HG02678 (cell line): ENCODE measurements around the gene CUTC.
A peak's percentile ranks its signal among the peaks of the same experiment; 100 is the strongest.
"Not testable (repeated sequence)": the region's sequence is repeated elsewhere in the genome, so short reads cannot be mapped to it uniquely, and the experiment has no call there.

Experiments used
- ATAC-seq: cut with Tn5 transposase; IDR thresholded peaks from one replicate; pipeline ENCODE4 v1.9.1; 2021; ENCODE audit warnings: mild to moderate bottlenecking, moderate library complexity; ENCODE audit not compliant: unreplicated experiment

The CUTC gene, protein sequence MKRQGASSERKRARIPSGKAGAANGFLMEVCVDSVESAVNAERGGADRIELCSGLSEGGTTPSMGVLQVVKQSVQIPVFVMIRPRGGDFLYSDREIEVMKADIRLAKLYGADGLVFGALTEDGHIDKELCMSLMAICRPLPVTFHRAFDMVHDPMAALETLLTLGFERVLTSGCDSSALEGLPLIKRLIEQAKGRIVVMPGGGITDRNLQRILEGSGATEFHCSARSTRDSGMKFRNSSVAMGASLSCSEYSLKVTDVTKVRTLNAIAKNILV

DNA sequence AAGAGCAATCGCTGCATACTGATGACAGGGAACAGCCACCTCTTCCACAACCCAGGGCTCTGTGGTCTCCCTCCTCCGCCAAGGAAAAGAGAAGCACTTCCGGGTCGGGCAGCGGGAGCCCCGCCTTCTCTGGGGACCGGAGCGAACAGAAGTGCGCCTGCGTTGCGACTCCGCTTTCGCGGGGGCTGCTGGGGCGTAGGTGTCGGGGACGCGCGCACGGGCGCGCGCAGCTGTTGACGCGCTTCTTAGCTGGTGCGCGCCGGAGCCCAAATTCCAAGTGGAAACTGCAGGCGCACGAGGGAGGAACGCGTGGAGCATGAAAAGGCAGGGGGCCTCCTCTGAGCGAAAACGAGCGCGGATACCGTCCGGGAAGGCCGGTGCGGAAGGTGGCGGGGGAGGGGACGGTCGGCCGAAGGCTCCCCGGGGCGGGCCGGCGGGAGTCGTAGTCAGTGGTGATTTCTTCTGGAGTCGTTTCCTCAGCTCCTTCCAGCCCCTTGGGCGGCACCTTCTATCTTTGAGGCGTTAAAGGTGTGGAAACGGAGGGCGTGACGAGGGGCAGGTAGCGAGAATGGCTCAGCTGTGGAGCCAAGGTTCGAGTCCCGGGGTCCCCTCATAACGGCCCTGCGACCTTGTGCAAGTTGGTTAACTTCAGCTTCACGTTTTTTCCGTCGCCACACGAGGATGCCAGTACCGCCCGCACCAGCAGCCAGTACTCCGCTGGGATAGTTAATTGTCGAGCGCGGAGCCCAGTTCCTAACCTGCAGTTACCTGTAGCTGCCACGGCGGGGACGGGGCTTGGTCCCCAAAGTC lies at the start of gene CUTC, which contains the start of gene COX15:
CUTC (plus strand) TSS at position 202 of the 810 bp plus-strand sequence; CDS start at position 317, 115 bp downstream.
COX15 (minus strand) TSS at position 95 of the 810 bp plus-strand sequence; CDS start at position 17, 78 bp downstream.
- peak; percentile 90 for ATAC-seq

DNA sequence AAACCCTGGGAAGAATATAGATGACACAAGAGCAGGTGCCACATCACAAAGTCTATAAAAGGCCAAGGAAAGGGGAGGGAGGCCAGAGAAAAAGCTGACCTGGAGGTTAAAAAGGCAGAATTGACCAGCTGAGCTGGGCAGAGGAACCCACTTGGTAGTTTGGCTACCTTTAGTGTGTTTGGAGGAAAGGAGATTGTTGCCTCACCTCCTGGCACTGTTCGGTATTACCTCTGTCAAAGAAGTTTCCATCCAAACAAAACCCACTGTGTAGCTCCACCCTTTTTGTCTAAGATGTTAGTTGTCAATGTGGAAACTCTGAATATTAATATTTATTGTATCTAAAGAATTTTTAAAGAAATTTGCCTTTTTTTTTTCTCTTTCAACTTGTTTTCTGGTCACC lies 49.3 kb upstream of the CUTC start:
- no peak for ATAC-seq

DNA sequence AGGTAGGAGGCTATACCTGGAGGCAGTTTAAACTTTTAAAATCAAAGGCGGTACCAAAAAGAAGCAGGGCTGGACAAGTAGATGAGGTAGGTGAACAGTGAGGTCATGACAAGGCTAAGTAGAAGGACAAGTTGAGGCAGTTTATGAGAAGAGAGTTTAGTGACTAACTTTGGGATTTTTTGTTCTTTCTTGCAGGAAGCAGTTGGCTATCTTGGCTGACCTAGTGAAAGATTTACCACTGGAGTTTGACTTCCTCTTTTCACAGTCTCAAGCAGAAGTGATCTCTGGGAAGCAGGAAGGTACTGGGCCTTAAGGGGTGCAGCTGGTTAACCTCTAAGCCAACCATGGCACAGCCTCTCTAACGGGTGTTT lies 46.5 kb upstream of the CUTC start:
- ATAC-seq = peak; percentile 91

DNA sequence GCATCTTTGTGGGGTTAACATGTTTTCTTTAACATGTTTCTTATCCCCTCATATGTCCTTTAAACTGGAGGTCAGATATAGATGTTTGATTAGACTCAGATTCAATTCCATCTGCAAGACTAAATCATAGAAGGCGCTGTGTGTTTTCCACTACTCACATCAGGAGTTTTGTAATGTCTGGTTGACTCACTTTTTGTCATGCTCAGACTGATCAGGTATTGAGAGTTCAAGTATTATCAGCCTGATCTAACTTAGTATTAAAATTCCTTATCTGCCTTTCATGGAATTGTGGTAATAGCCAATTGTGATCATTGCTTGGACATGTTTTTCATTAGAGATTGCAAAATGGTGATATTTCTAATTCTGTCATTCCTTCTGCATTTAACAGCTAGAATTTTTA lies 42.6 kb upstream of the CUTC start:
- ATAC-seq = no peak

DNA sequence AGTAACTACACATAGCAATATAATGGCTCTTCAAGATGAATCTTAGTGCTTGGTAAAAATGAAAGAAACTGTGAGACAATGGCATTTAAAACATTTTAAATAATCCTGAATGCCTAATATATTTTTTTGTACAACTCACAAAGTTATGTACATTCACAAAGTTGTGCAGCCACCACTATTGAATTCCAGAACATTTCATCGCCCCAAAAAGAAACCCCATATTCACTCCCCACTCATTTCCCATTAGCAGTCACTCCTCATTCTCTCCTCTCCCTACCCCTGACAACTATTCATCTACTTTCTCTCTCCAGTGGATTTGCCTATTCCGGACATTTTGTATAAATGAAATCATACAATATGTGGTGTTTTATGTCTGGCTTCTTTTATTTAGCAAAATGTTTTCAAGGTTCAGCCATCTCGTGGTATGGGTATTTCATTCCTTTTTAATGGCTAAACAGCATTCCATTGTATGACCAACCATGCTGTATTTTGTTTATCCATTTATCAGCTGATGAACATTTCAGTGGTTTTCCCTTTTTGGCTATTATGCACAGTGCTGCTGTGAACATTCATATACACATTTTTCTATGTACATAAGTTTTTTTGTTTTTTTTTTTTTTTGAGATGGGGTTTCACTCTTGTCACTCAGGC lies 38.0 kb upstream of the CUTC start:
- ATAC-seq = no peak

DNA sequence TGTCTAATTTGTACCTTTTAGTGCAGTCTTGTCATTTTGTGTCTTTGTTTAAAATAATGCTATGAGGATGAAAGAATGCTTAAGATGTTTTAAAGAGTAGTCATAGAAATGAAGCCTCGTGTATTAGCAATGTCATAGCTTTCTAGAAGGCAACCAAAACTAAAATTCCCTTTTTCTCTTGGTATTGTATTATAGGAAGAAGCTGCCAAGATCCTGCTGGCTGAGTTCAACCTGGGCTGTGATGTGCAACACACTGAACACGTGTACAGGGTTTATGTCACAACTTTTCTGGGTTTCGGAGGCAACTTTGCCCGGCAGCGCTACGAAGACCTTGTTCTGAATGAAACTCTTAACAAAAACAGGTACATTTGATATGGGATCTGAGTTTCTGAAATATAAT lies 36.3 kb upstream of the CUTC start:
- ATAC-seq = no peak

DNA sequence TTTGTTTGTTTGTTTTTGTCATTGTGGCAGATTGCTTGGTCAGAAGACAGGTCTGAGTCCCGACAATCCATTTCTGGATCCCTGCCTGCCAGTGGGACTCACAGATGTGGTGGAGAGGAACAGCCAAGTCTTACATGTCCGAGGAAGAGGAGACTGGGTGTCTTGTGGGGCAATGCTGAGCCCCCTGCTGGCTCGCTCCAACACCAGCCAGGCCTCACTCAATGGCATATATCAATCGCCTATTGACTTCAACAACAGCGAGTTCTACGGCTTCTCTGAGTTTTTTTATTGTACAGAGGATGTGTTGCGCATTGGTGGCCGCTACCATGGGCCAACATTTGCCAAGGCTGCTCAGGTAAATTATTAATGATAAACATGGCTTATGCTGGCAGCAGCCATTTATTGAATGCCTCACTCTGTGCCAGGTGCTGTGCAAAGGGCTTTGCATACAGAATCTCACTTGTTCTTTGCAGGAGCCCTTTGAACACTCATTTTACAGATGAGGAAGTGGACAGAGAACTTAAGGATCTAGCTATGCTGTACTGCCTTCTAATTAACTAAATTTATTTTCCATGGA lies 33.4 kb upstream of the CUTC start:
- ATAC-seq = no peak

DNA sequence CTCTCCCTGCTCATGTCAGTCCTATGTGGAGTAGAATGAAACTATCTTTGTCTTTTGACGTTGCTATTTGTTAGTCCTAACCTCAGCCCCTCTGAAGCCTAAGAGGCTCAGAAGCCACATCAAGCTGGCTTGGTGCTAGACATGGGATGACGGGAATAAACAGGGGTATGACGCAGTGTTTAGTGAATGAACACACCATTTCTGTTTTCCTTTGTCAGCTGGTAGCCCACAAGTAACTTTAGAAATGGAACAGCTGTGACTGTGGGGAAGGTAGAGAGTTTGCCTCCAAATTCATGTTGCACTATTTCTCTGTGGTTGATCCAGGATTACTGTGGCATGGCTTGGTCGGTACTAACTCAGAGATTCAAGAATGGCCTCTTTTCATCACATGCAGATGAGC lies 31.4 kb upstream of the CUTC start:
- ATAC-seq = no peak

DNA sequence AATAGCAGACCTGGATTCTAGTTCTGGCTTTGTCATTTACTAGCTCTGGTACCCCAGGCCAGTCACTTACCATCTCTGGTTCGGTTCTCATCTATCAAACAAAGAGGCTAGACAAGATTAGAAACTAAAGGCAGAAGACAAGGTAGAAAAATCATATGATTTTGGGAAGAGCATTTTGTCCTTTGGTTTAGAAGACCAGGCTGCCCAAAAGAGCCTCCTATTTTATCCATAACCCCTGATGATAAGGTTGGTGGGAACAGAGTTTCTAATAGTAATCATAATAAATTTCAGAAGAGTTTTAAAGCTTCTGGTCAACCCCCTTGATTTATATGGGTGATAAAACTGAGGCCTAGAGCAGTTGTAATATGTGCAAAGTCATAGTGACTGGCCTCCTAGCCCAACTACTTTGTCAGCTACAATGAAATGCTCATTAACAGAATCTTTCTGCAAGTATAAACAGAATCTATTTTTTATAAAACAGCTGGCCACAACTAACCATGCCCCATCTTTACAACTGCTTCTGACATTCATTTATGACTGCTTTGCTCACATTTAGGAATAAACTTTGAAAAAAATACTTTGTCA lies 23.5 kb upstream of the CUTC start:
- no peak for ATAC-seq

DNA sequence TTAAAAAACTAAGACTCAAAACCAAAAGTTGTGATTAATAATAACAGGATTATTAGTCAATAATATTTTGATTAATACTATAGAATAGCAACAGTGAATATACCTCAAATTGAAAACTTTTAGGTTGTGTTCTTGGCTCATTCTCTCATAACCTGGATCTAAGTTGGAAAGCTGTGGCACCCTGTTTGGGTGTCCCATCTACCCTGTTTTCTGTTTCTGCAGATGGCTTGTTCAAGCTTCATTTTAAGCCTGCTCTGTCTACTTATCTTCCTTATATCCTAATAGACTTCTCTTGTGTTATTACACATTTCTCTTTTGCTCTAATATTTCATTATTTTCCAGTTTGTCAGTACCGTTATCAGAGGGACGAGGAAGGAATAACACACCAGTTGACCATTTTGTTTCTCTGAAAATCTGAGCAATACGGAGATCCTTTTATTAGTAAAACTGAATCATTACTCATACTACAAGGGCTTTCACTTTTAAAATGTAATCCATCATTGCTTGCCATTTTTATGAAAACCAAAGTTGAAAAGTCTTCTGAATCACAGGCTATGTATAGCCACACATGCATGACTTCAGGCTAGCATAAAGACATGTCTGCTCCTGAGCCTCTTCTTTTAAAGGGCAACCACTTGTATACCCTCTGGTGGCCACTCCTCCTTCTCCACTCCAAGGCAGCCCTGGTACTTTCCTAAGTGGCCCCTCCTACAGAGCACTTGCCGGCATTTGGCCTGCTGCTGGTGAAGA lies 22.4 kb upstream of the CUTC start:
- no peak for ATAC-seq

DNA sequence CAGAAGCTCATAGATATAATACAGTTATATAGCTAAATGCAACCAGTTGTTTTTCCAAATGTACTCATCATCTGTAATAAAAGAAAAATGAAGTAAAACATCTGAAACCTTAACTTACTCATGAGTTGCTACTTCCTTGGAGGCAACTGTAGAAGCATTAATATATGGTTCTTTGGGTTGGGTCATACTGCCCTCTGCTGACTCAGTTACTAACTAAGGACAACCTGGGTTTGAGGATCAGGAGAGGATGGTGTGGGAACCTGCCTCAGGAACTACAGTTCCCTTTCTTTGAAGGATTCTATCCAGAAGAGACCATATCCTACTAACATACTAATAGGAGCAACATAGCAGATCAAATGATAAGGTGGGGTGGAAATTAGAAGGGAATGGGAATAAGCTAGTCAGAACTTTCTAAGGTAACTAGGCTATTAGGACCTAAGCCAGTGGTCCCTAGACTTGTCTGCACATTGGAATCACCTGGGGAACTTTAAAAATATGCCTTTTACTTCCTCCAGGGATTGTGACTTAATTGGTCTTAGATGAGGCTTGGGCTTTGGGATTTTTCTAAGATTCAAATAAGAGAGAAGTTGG lies 20.8 kb upstream of the CUTC start:
- ATAC-seq = peak; percentile 56

DNA sequence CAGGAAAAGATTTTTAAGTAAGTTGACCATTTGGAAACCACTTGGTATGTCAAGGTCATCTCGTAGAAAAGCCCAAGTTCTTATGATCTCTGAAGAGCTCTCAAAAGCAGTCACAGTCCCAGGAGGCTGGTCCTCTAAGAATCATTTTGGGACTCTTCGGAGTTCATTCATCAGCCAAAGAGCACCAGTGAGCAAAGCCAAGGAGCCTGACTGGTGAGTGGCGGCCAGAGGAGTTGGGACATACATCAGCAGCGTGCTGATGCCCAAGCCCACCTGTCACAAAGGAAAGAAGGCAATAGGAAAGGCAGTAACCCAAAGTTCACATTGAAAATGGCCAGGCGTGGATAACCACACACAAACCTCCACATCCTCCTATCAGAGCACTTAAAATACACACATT lies 17.6 kb upstream of the CUTC start:
- no peak for ATAC-seq

DNA sequence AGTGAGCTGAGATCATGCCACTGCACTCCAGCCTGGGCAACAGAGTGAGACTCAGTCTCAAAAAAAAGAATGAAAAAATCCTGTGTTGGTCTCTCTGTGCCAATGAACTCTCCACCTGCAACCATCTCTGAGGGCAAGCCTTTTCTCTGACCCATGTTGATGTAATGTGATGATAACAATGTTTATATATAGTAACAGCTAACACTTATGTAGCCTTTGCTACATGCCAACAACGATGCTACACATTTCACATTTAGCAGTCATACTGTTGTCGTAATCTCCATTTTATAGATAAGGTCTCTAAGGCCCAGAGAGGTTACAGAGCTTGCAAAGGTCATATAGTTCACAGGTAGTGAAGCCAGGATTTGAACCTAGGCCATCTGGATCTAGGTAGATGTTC lies 11.6 kb upstream of the CUTC start:
- no peak for ATAC-seq

DNA sequence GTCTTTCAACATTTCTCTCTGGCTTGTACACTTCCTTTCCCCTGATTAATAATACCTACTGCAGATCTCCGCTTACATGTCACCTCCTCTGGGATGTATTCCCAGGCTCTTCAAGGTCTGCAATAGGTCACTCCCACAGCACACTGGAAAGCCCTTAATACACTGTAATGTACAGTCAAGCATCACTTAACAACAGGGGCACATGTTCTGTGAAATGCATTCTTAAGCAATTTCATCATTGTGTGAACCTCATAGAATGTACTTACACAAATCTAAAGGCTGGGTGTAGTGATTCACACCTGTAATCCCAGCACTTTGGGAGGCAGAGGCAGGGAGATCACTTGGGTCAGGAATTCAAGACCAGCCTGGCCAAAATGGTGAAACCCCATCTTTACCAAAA lies 2.0 kb upstream of the CUTC start:
- ATAC-seq = no peak

DNA sequence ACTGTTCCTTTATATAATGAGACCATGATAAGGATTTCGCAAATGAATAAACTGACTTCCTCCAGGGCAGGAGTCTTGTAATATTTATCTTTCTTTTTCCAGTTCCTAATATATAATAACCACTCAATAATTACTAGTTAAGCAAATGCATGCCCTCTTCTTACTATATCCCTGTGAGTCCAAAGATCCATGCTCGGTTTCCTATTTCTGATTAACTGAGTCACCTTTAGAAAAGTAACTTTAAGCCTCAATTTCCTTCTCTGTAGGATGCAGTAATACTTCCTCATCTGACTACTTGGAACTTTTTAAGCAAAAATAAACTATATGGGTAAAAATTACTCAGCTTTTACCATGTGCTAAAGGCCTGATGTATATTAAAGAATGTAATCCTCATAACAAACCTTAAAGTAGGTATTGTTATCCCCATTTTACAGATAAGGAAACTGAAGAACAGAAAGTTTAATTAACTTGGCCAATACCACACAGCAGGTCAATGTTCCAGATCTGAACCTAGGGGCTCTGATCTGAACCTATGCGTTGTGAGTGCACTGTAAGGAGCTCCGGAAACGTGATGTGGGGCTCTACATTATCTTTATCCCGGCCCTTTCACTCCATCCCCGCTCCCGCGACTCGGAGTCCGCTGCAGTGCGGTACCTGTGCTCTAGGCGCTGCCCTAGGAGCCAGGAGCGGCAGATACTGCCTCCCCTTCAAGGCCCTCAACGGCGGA lies 565 bp upstream of the CUTC start:
- ATAC-seq = peak; percentile 37

DNA sequence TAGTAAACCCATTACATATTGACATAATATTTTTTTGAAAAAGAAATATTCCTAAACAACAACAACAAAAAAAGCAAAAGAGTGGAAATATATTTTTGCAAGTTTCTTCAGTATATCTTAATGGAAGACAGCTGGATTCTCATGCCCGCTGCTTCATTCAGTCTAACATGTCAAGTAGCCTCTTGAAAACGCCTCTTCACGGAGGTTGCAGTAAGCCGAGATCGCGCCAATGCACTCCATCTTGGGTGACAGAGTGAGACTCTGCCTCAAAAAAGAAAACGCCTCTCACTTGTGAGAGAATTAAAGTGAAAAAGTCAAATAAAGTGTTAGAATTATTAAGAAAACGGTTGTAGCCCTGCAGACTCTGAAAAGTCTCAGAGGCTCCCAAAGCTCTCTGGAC lies 1.3 kb downstream of the CUTC start:
- no peak for ATAC-seq

DNA sequence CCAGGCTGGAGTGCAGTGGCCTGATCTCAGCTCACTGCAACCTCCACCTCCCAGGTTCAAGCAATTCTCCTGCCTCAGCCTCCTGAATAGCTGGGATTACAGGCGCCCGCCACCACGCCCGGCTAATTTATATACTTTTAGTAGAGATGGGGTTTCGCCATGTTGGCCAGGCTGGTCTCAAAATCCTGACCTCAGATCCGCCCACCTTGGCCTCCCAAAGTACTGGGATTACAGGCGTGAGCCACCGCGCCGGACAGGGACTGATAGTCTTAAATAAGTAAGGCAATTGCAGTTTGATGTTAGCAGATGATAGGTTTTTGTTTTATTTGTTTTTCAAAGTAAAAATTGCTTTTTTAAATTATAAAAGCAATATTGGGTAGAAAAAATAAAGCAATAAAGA lies 2.1 kb downstream of the CUTC start:
- not testable (repeated sequence) for ATAC-seq

DNA sequence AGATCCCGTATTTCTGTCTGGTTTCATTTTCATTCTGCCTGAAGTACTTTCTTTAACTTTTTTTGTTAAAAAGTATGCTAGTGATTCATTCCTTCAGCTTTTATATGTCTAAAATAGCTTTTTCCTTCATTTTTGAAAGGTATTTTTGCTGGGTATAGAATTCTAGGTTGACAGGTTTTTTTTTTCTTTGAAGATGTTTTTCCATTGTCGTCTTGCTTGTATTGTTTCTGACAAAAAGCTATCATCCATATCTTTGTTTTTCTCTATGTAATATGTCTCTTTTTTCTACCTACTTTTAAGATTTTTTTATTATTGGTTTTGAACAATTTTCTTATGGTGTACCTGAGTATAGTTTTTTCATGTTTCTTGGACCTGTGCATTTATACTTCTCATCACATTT lies 8.2 kb downstream of the CUTC start:
- no peak for ATAC-seq

DNA sequence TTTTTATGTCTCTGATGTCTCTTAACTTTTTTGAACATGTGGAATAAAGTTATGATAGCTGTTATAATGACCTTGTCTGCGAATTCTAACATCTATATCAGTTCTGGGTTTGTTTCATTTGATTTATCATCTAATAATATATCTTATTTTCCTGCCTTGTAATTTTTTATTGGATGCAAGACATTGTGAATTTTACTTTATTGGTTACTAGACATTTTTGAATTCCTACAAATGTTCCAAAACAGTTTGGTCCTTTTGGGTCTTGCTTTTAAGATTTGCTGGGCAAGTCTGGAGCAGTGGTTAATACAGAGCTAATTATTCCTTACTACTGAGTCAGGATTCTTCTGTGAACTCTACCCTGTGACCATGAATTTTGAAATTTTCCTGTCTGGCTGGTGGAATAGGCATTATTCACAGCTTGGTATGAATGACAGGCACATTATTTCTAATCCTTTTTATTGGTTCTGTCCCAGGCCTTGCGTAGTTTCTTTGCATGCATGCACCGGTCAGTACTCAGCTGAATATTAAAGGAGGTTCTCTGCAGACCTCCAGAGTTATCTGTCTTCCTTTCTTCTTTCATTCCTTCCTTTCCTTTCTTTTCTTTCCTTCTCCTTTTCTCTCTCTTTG lies 9.0 kb downstream of the CUTC start:
- ATAC-seq = no peak
